Neural cell (in vitro differentiated cells): ENCODE results near the gene RAB44. TPM values are rescaled to one million over a fixed set of nuclear protein-coding genes. Genes with fewer than 3 reads are reported as not detected.

ENCODE experiments used
- H2AFZ ChIP-seq: fragments of 200-600, 300-800 bp; sonication (generic), shearing (Covaris generic); 2 replicates; pipeline ENCODE4 v1.6.0; 2014; ENCODE audit warnings: low read depth, mild to moderate bottlenecking, antibody characterized with exemption, low read length, moderate library complexity
- H3F3A ChIP-seq: fragments of 200-600 bp; shearing (Covaris generic); 2 replicates; pipeline ENCODE4 v1.6.1; 2016; ENCODE audit warnings: mild to moderate bottlenecking, moderate library complexity, mixed read lengths, antibody characterized with exemption, low read length; ENCODE audit not compliant: insufficient read depth, poor library complexity, severe bottlenecking
- H3K27ac ChIP-seq: fragments of 200-600, 300-800 bp; sonication (generic), shearing (Covaris generic); 2 replicates; pipeline ENCODE4 v1.5.1; 2014; ENCODE audit warnings: mild to moderate bottlenecking, low read length, moderate library complexity
- H3K27me3 ChIP-seq: fragments of 300-800, 200-600 bp; sonication (generic), shearing (Covaris generic); 2 replicates; pipeline ENCODE4 v1.6.0; 2014; ENCODE audit warnings: mild to moderate bottlenecking, low read depth, low read length, moderate library complexity; ENCODE audit not compliant: insufficient read depth
- H3K36me3 ChIP-seq: fragments of 300-800, 200-600 bp; sonication (generic), shearing (Covaris generic); 2 replicates; pipeline ENCODE4 v1.5.1; 2014; ENCODE audit warnings: mild to moderate bottlenecking, antibody characterized with exemption, low read length, moderate library complexity; ENCODE audit not compliant: insufficient read depth
- H3K4me2 ChIP-seq: fragments of 300-800, 200-600 bp; sonication (generic), shearing (Covaris generic); 2 replicates; pipeline ENCODE4 v1.6.0; 2014; ENCODE audit warnings: mild to moderate bottlenecking, low read length
- H3K4me3 ChIP-seq: fragments of 300-800, 200-600 bp; sonication (generic), shearing (Covaris generic); 2 replicates; pipeline ENCODE4 v1.5.1; 2014; ENCODE audit warnings: mild to moderate bottlenecking, low read length, moderate library complexity
- H3K79me2 ChIP-seq: fragments of 200-600 bp; shearing (Covaris generic); replicated peaks from 2 replicates; pipeline ENCODE4 v1.6.0; 2014; ENCODE audit warnings: mild to moderate bottlenecking, low read length, moderate library complexity; ENCODE audit not compliant: insufficient read depth
- H3K9ac ChIP-seq: fragments of 300-800, 200-600 bp; sonication (generic), shearing (Covaris generic); 2 replicates; pipeline ENCODE4 v1.6.1; 2016; ENCODE audit warnings: mild to moderate bottlenecking, low read length, mixed read lengths
- H3K9me2 ChIP-seq: fragments of 200-600 bp; shearing (Covaris generic); 2 replicates; pipeline ENCODE4 v1.6.1; 2016; ENCODE audit warnings: mild to moderate bottlenecking, low read length, mixed read lengths; ENCODE audit not compliant: insufficient read depth
- H3K9me3 ChIP-seq: fragments of 200-600, 300-800 bp; sonication (generic), shearing (Covaris generic); 2 replicates; pipeline ENCODE4 v1.6.1; 2016; ENCODE audit warnings: mild to moderate bottlenecking, mixed run types, low read length, moderate library complexity, mixed read lengths
- H4K20me1 ChIP-seq: fragments of 200-600 bp; shearing (Covaris generic); 2 replicates; pipeline ENCODE4 v1.6.1; 2016; ENCODE audit warnings: mild to moderate bottlenecking, mixed run types; ENCODE audit not compliant: insufficient read depth
- CTCF ChIP-seq: fragments of 450-650 bp; IDR thresholded peaks from 2 replicates; pipeline ENCODE4 v1.5.1; 2014; ENCODE audit warnings: antibody characterized with exemption, mild to moderate bottlenecking, moderate library complexity; ENCODE audit not compliant: poor library complexity, severe bottlenecking
- EP300 ChIP-seq: fragments of 450-650 bp; conservative IDR thresholded peaks from 2 replicates; pipeline ENCODE4 v1.6.1; 2014; ENCODE audit warnings: antibody characterized with exemption, mild to moderate bottlenecking, moderate library complexity; ENCODE audit not compliant: poor library complexity, severe bottlenecking
- EZH2 ChIP-seq: fragments of 200-600, 300-800 bp; shearing (Covaris generic), sonication (generic); IDR thresholded peaks from 2 replicates; pipeline ENCODE4 v1.6.1; 2014; ENCODE audit warnings: antibody characterized with exemption, low read length, borderline replicate concordance, mild to moderate bottlenecking; ENCODE audit not compliant: insufficient read depth, poor library complexity, severe bottlenecking
- MXI1 ChIP-seq: fragments of 450-650 bp; conservative IDR thresholded peaks from 2 replicates; pipeline ENCODE4 v1.6.1; 2014; ENCODE audit warnings: antibody characterized with exemption, mild to moderate bottlenecking; ENCODE audit not compliant: poor library complexity, severe bottlenecking
- POLR2AphosphoS5 ChIP-seq: IDR thresholded peaks from 2 replicates; pipeline ENCODE4 v1.6.1; 2012
- RAD21 ChIP-seq: fragments of 450-650 bp; conservative IDR thresholded peaks from 2 replicates; pipeline ENCODE4 v1.6.1; 2014; ENCODE audit warnings: antibody characterized with exemption, mild to moderate bottlenecking, moderate library complexity
- SMC3 ChIP-seq: fragments of 450-650 bp; conservative IDR thresholded peaks from 2 replicates; pipeline ENCODE4 v1.6.1; 2014; ENCODE audit warnings: antibody characterized with exemption, mild to moderate bottlenecking, moderate library complexity; ENCODE audit not compliant: poor library complexity
- TAF1 ChIP-seq: IDR thresholded peaks from 2 replicates; pipeline ENCODE4 v1.6.1; 2012; ENCODE audit warnings: low read depth
- polyA plus RNA-seq: library from polyadenylated mRNA; depleted of rRNA; stranded (reverse); fragments of >200 nt; gene quantifications from 2 replicates; pipeline ENCODE4 v1.2.3, GENCODE V29; 2014
- TF ChIP-seq, protein P1 (sequence below): IDR thresholded peaks from 2 replicates; pipeline ENCODE4 v1.6.1; 2012; ENCODE audit warnings: borderline replicate concordance

Gene RAB44
- polyA plus RNA-seq, 1 donor from 2014 or later, result not detected

- Histone ChIP-seq H3K27me3 (no peaks in the 10 kb centered on the region), H3K4me3 (no peak overlapping the region), H3K9ac (no peak overlapping the region), H3K9me2 (no peaks in the 10 kb centered on the region), H3K36me3 (no peaks in the 10 kb centered on the region), H3K9me3 (no peaks in the 10 kb centered on the region), H3K79me2 (no peaks in the 10 kb centered on the region), H2AFZ (no peak overlapping the region), H3F3A (no peaks in the 10 kb centered on the region), H4K20me1 (no peaks in the 10 kb centered on the region), H3K27ac (no peak overlapping the region), H3K4me2 (no peak overlapping the region)
- TF ChIP-seq MXI1, result no peak
- no peak for TF ChIP-seq SMC3
- TF ChIP-seq TAF1, result no peak
- no peak for TF ChIP-seq CTCF
- TF ChIP-seq RAD21, result no peak
- TF ChIP-seq, protein P1, sequence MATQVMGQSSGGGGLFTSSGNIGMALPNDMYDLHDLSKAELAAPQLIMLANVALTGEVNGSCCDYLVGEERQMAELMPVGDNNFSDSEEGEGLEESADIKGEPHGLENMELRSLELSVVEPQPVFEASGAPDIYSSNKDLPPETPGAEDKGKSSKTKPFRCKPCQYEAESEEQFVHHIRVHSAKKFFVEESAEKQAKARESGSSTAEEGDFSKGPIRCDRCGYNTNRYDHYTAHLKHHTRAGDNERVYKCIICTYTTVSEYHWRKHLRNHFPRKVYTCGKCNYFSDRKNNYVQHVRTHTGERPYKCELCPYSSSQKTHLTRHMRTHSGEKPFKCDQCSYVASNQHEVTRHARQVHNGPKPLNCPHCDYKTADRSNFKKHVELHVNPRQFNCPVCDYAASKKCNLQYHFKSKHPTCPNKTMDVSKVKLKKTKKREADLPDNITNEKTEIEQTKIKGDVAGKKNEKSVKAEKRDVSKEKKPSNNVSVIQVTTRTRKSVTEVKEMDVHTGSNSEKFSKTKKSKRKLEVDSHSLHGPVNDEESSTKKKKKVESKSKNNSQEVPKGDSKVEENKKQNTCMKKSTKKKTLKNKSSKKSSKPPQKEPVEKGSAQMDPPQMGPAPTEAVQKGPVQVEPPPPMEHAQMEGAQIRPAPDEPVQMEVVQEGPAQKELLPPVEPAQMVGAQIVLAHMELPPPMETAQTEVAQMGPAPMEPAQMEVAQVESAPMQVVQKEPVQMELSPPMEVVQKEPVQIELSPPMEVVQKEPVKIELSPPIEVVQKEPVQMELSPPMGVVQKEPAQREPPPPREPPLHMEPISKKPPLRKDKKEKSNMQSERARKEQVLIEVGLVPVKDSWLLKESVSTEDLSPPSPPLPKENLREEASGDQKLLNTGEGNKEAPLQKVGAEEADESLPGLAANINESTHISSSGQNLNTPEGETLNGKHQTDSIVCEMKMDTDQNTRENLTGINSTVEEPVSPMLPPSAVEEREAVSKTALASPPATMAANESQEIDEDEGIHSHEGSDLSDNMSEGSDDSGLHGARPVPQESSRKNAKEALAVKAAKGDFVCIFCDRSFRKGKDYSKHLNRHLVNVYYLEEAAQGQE, result no peak
- TF ChIP-seq POLR2AphosphoS5, result no peak
- TF ChIP-seq EP300, result no peak
- TF ChIP-seq EZH2, result no peak
Measured at GRCh38 chr6:36694616-36695015, 3.0 kb upstream of the RAB44 start.

DNA sequence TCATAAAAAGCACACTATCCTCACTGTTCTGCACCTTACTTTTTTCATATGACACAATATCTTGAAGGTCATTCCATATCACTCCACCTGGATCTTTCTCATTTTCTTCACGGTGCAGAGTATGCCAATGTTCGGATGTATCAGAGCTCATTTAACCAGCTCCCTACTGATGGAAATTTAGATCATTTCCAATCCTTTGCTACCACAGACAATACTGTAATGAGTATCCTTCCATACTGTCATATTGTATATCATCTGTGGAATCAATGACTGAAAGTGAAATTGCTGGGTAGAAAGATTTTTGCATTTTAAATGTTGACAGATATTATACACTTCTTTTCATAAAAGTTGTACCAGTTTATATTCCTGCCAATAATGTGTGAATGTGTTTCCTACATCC, 2.2 kb upstream of the RAB44 start:
- H3K4me2 ChIP-seq, result no peak overlapping the region
- H3F3A ChIP-seq, result no peaks in the 10 kb centered on the region
- H3K9me3 ChIP-seq, result no peaks in the 10 kb centered on the region
- no peak overlapping the region for H3K9ac ChIP-seq
- no peak for TF ChIP-seq TAF1
- no peak for TF ChIP-seq MXI1
- TF ChIP-seq POLR2AphosphoS5, result no peak
- TF ChIP-seq RAD21, result no peak
- no peak for TF ChIP-seq CTCF
- H3K79me2 ChIP-seq, result no peaks in the 10 kb centered on the region
- no peak overlapping the region for H3K4me3 ChIP-seq
- H3K36me3 ChIP-seq, result no peaks in the 10 kb centered on the region
- no peak overlapping the region for H3K27ac ChIP-seq
- no peak overlapping the region for H2AFZ ChIP-seq
- H3K27me3 ChIP-seq, result no peaks in the 10 kb centered on the region
- no peaks in the 10 kb centered on the region for H3K9me2 ChIP-seq
- H4K20me1 ChIP-seq, result no peaks in the 10 kb centered on the region
